GM23248 (cell line): ENCODE data around the gene PLD2.

Experiments used
- EZH2 ChIP-seq: fragments of 200-600 bp; sonication (generic); IDR thresholded peaks from 2 replicates; pipeline ENCODE4 v1.6.1; 2018; ENCODE audit warnings: antibody characterized with exemption, mild to moderate bottlenecking; ENCODE audit not compliant: insufficient read depth, poor library complexity, severe bottlenecking
- EZH2phosphoT487 ChIP-seq: fragments of 200-600 bp; sonication (generic); IDR thresholded peaks from 2 replicates; pipeline ENCODE4 v1.6.1; 2018; ENCODE audit warnings: antibody characterized with exemption, moderate library complexity, mild to moderate bottlenecking, low read depth; ENCODE audit not compliant: insufficient read depth

GRCh38 chr17:4815043-4815675 lies 8.2 kb downstream of the PLD2 start:
- TF ChIP-seq EZH2, result no peak
- TF ChIP-seq EZH2phosphoT487, result no peak
